K562 (cell line): ENCODE results near the gene HSF5. TPM values are rescaled to one million over a fixed set of nuclear protein-coding genes. Genes with fewer than 3 reads are reported as not detected.
A peak's percentile ranks its signal among the peaks of the same experiment; 100 is the strongest.

Experiments
- BCOR ChIP-seq: fragments of 450-650 bp; IDR thresholded peaks from 2 replicates; pipeline ENCODE4 v1.6.1; 2016
- CBX2 ChIP-seq: fragments of 200-600 bp; sonication (generic); IDR thresholded peaks from one replicate; pipeline ENCODE4 v1.6.1; 2012; ENCODE audit warnings: mild to moderate bottlenecking, low read length, inconsistent platforms; ENCODE audit not compliant: insufficient read depth, poor library complexity, severe bottlenecking
- CREB5 ChIP-seq: fragments of 250-450 bp; sonication (Bioruptor Pico); IDR thresholded peaks from 2 replicates; pipeline ENCODE4 v1.5.0; 2020; ENCODE audit warnings: mild to moderate bottlenecking
- CTCFL ChIP-seq: IDR thresholded peaks from 2 replicates; pipeline ENCODE4 v1.6.1; 2011; ENCODE audit warnings: borderline replicate concordance, low read depth, mild to moderate bottlenecking, moderate library complexity, low read length; ENCODE audit not compliant: insufficient read depth, poor library complexity, severe bottlenecking
- GMEB1 ChIP-seq: fragments of 250-450 bp; sonication (Bioruptor Pico); IDR thresholded peaks from 2 replicates; pipeline ENCODE4 v1.4.0; 2020; ENCODE audit warnings: mild to moderate bottlenecking
- KAT2B ChIP-seq: IDR thresholded peaks from one replicate; pipeline ENCODE4 v1.6.1; 2012; ENCODE audit warnings: low read depth, mild to moderate bottlenecking, control low read depth, inconsistent platforms, low read length, moderate library complexity
- LARP7 ChIP-seq: fragments of 450-650 bp; IDR thresholded peaks from 2 replicates; pipeline ENCODE4 v1.6.1; 2016
- MCM3 ChIP-seq: fragments of 450-650 bp; IDR thresholded peaks from 2 replicates; pipeline ENCODE4 v1.6.1; 2016
- PCBP2 ChIP-seq: fragments of 200-400 bp; formaldehyde crosslinking; IDR thresholded peaks from 2 replicates; pipeline ENCODE4 v1.6.1; 2018; ENCODE audit warnings: low read length, low read depth, mild to moderate bottlenecking, moderate library complexity; ENCODE audit not compliant: poor library complexity, severe bottlenecking
- TSHZ1 ChIP-seq: fragments of 250-450 bp; sonication (Bioruptor Pico); IDR thresholded peaks from 2 replicates; pipeline ENCODE4 v1.4.0; 2020; ENCODE audit warnings: mild to moderate bottlenecking, moderate library complexity
- ZBTB17 ChIP-seq: fragments of 450-650 bp; formaldehyde crosslinking; IDR thresholded peaks from 2 replicates; pipeline ENCODE4 v1.4.0; 2020; ENCODE audit warnings: mild to moderate bottlenecking
- ZBTB26 ChIP-seq: fragments of 450-650 bp; formaldehyde crosslinking; IDR thresholded peaks from 2 replicates; pipeline ENCODE4 v1.4.0; 2022; ENCODE audit warnings: missing genetic modification characterization
- ZNF143 ChIP-seq: sonication (generic); formaldehyde crosslinking; IDR thresholded peaks from 2 replicates; pipeline ENCODE4 v1.9.0; 2022; ENCODE audit warnings: mild to moderate bottlenecking, missing genetic modification reagents
- ZNF277 ChIP-seq: fragments of 250-450 bp; sonication (Bioruptor Pico); IDR thresholded peaks from 2 replicates; pipeline ENCODE4 v1.8.0; 2022; ENCODE audit warnings: inconsistent platforms, mild to moderate bottlenecking, moderate library complexity, borderline replicate concordance
- ZNF347 ChIP-seq: fragments of 450-650 bp; formaldehyde crosslinking; IDR thresholded peaks from 2 replicates; pipeline ENCODE4 v1.4.0; 2020; ENCODE audit warnings: low read depth, mild to moderate bottlenecking, moderate library complexity
- polyA plus RNA-seq, 8 experiments: library from polyadenylated mRNA; depleted of rRNA in 4 of 8; stranded (reverse) in 5 of 8; unstranded in 3 of 8; fragments of >200 nt; fragmentation: Nextera tagmentation in 2 of 8; fragmentation: Illumina TruSeq in 1 of 8; extraction: Ambion mirVana in 2 of 8; extraction: Trizol in 1 of 8; gene quantifications; 2 replicates each; pipeline versions ENCODE4 v1.2.1 to v1.2.3, GENCODE V29; 2011 to 2014; ENCODE audit warnings: inconsistent platforms in 1 of 8, missing spikeins in 1 of 8
- total RNA-seq, 7 experiments: library from RNA; depleted of rRNA in 6 of 7; stranded (reverse); fragments of >200 nt in 6 of 7; fragmentation: Illumina TruSeq in 2 of 7; extraction: Trizol in 2 of 7; gene quantifications; 2 replicates each; pipeline versions ENCODE4 v1.2.1 to v1.2.3, GENCODE V29; 2011 to 2021; ENCODE audit warnings: low replicate concordance in 1 of 7

The HSF5 gene
- total and polyA plus RNA-seq, 9 of the 15 experiments (the other 6 are each of a cell fraction or from before 2014, with no cell fraction given), result 0.04 TPM; not detected in 8

GRCh38 chr17:58492238-58493121 is 4.3 kb upstream of the HSF5 start (continued):
- TF ChIP-seq ZNF347 (no peak), PCBP2 (no peak), GMEB1 (CRISPR knock-in tag) (no peak), CTCFL (no peak), ZBTB26 (no peak), KAT2B (no peak), LARP7 (no peak), CREB5 (no peak), CBX2 (no peak), BCOR (peak; percentile 60; the same call in 1 of the 2 replicates), MCM3 (no peak), ZNF143 (CRISPR knock-in tag) (no peak), ZNF277 (no peak), ZBTB17 (CRISPR knock-in tag) (peak; percentile 71), TSHZ1 (CRISPR knock-in tag) (no peak)
